Kidney (tissue), 14 donors: ENCODE data around the gene VOPP1. TPM values are rescaled to one million over a fixed set of nuclear protein-coding genes. Genes with fewer than 3 reads are reported as not detected.

Experiments used
- DNase-seq, 5 donors: peaks; one replicate each; pipeline ENCODE4 v3.0.0-alpha.2; 2013 to 2020
- FAIRE-seq: peaks from 2 replicates; lab custom pipeline; 2012; peaks lifted over from hg19 to GRCh38; lab: Jason Lieb, UNC
- H3K27ac ChIP-seq, 2 donors: one replicate each; pipeline ENCODE4 v1.7.0; 2013; ENCODE audit warnings: low read depth in 2 of 2, low read length in 2 of 2, inconsistent platforms in 1 of 2
- H3K27me3 ChIP-seq: one replicate; pipeline ENCODE4 v1.7.1; 2013; ENCODE audit warnings: low read length, inconsistent platforms; ENCODE audit not compliant: control insufficient read depth, insufficient read depth
- H3K36me3 ChIP-seq, 3 donors: one replicate each; pipeline versions ENCODE4 v1.7.0 to v1.7.1; 2013; ENCODE audit warnings: low read length in 3 of 3, control low read depth in 1 of 3, inconsistent platforms in 1 of 3; ENCODE audit not compliant: insufficient read depth in 3 of 3, control insufficient read depth in 2 of 3
- H3K4me1 ChIP-seq, 3 donors: one replicate each; pipeline versions ENCODE4 v1.7.0 to v1.7.1; 2013; ENCODE audit warnings: low read length in 3 of 3, inconsistent platforms in 1 of 3, low read depth in 1 of 3; ENCODE audit not compliant: control insufficient read depth in 2 of 3, insufficient read depth in 2 of 3
- H3K4me3 ChIP-seq, 3 donors: one replicate each; pipeline versions ENCODE4 v1.7.0 to v1.8.1; 2013; ENCODE audit warnings: low read length in 3 of 3, control low read depth in 1 of 3, inconsistent platforms in 1 of 3
- H3K9ac ChIP-seq, 3 donors: one replicate each; pipeline versions ENCODE4 v1.7.0 to v1.7.1; 2013; ENCODE audit warnings: low read length in 3 of 3, control low read depth in 1 of 3, inconsistent platforms in 1 of 3
- H3K9me3 ChIP-seq, 3 donors: one replicate each; pipeline versions ENCODE4 v1.7.0 to v1.7.1; 2013; ENCODE audit warnings: low read length in 3 of 3, control low read depth in 1 of 3, inconsistent platforms in 1 of 3; ENCODE audit not compliant: control insufficient read depth in 2 of 3, insufficient read depth in 1 of 3
- CTCF ChIP-seq: IDR thresholded peaks from 3 replicates; pipeline ENCODE4 v1.5.1; 2012; ENCODE audit warnings: mild to moderate bottlenecking, moderate library complexity, borderline replicate concordance; ENCODE audit not compliant: insufficient read depth; ENCODE audit errors: extremely low read depth
- intact Hi-C: fragments of 100-400 bp; cut with DNase I; formaldehyde crosslinking; loops from one replicate; pipeline ENCODE4 v1.11.1; 2022
- polyA plus RNA-seq: library from polyadenylated mRNA; stranded (reverse); fragments of 350-450 nt; fragmentation: Illumina TruSeq; extraction: RNeasy Lipid Tissue Mini Kit (QIAGEN cat#74804); gene quantifications from one replicate; pipeline ENCODE4 v1.2.3, GENCODE V29; 2014; ENCODE audit warnings: low read depth, low replicate concordance; ENCODE audit not compliant: insufficient read depth
- total RNA-seq: library from RNA; stranded (reverse); fragmentation: NEBNext Ultra II Directional; extraction: Animal tissue kit (Norgen Biotek cat#: 25700); gene quantifications from one replicate; pipeline ENCODE4 v1.2.1, GENCODE V29; 2021
- donor health status: control.
- donor health status: control.
- donor health status: control.
- donor health status: control.
- donor health status: control.
- donor health status: DM: yes; HTN: yes; CAD: no.
- donor health status: Normal renal cell carcinoma (clear cell type).

VOPP1 gene
- total and polyA plus RNA-seq, 2 donors from 2014 or later, result 47.3 to 98.7 TPM

- H3K9me3 ChIP-seq, result no peaks in the 10 kb centered on the region
- no peak overlapping the region for H3K9ac ChIP-seq
- no peaks in the 10 kb centered on the region for H3K27me3 ChIP-seq
- DNase-seq (no peak), FAIRE-seq (no peak)
- no peak overlapping the region for H3K27ac ChIP-seq
- intact Hi-C loops, result no loop called here
- no peak overlapping the region for H3K4me3 ChIP-seq
- peaks cover 0 to 7% (median 0%) of the 10 kb centered on the region in 3 donors for H3K4me1 ChIP-seq
- peaks cover 7 to 13% (median 7%) of the 10 kb centered on the region in 3 donors for H3K36me3 ChIP-seq
- TF ChIP-seq CTCF, result no peak
Measured at GRCh38 chr7:55426676-55427075, 145.6 kb downstream of the VOPP1 start.

- H3K4me1 ChIP-seq, result peaks cover 0 to 6% (median 3%) of the 10 kb centered on the region in 3 donors
- no peak for TF ChIP-seq CTCF
- H3K27me3 ChIP-seq, result no peaks in the 10 kb centered on the region
- FAIRE-seq, result no peak
- intact Hi-C loops, result no loop called here
- no peaks in the 10 kb centered on the region for H3K9me3 ChIP-seq
- no peak overlapping the region for H3K9ac ChIP-seq
- no peak for DNase-seq
- H3K4me3 ChIP-seq, result no peak overlapping the region
- peaks cover 3 to 7% (median 7%) of the 10 kb centered on the region in 3 donors for H3K36me3 ChIP-seq
- H3K27ac ChIP-seq, result no peak overlapping the region
Measured at GRCh38 chr7:55425141-55425752, 147.1 kb downstream of the VOPP1 start.

- FAIRE-seq (no peak), DNase-seq (no peak)
- intact Hi-C loops, result no loop called here
- TF ChIP-seq CTCF, result no peak
- Histone ChIP-seq H3K9ac (no peak overlapping the region), H3K4me1 (peaks cover 0 to 6% (median 3%) of the 10 kb centered on the region in 3 donors), H3K27ac (no peak overlapping the region), H3K9me3 (no peaks in the 10 kb centered on the region), H3K27me3 (no peaks in the 10 kb centered on the region), H3K36me3 (peaks cover 3 to 7% (median 7%) of the 10 kb centered on the region in 3 donors), H3K4me3 (no peak overlapping the region)
Measured at GRCh38 chr7:55423891-55424290, 148.4 kb downstream of the VOPP1 start.
